ENCODE measurements around the gene SNX15.
A peak's percentile ranks its signal among the peaks of the same experiment; 100 is the strongest.

The SNX15 gene

DNA sequence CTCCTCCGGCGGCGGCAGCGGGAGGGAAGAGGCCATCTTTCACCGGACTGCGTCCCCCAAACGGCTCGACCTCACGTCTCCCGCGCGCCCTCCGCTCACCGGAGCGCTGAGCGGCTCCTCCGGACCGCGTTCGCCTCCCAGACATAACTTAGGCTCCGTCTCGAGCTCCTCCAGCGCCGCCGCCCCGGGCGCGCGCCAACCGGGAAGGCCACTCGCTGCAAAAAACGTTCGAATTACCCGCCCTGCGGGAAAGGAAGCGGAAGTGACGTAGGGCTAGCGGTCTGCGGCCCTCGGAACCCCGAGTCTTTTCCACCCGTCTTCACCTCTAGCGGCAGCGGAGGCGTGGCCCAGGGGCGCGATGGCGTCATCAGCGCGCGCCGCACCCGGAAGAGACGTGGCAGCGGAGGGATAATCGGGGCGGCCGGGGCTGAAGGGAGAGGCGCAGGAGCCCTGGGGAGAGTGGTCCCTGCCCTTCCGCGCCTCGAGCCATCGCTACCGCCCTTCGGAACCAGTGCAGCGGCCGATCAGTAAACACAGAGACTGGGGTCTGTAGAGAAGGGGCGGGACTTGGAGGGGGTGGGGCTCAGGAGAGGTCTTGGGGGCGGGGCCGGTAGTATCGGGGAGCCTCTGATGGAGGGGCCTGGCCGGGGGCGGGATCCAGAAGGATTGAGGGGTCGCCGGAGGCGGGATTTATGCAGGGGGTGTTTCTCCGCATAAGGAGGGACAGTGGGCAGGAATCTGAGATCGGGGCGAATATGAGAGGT is 56.8 kb downstream of the SNX15 start, which contains the start of the genes CDCA5 and ZFPL1:
Gene CDCA5, minus strand, starts transcription at position 207 of the 764 bp plus-strand sequence. Its CDS starts 62 bp downstream, at position 145.
Gene ZFPL1, plus strand, starts transcription at position 389 of the 764 bp plus-strand sequence. CDS start 477 bp downstream, outside the sequence.
- DNase-seq: peak; percentile 60 to 97 (median 91)

DNA sequence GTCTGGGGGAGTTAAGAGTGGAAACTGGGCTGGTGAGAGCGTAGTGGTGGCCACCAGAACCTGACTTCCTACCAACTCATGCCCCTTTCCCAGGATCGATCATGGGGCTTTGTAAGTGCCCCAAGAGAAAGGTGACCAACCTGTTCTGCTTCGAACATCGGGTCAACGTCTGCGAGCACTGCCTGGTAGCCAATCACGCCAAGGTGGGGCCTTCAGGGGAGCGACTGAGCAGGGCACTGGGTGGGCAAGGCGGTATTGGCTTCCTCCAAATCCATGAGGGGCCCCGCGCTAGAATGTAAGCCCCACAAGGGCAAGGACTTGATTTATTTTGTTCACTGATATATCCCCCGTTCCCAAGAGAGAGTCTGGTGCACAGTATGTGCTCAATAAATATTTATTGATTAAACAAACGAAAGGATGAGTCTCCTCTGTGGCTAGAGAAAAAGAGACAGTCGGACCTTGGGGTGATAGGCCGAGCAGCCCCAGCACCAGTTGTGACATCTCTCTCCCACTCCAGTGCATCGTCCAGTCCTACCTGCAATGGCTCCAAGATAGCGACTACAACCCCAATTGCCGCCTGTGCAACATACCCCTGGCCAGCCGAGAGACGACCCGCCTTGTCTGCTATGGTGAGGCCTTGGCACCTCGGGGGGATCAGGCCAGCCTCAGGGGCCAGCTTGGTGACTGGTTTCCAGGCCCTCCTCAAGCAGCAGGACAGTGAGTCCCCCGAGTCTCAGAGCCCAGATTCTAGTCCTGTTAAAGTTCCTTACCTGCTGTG is 57.5 kb downstream of the SNX15 start:
- no peak for DNase-seq

DNA sequence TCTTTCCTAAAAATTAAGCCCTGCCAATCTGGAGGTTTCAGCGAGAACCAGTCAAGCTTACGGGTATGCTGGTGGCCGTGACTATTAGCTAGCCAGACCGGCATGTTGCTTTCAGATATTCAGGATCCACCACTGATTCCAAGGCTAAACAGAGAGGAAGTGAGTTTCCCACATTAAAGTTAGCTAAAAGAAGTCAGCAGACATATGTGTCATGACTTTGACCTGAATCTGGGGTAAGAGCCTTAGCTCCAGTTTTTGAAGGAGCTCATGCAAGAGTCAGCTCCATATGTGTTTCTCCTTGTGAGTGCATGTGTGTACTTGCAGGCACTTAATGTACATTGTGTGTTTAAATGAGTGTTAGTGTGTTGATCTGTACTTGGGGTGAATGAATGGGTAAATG is 58.2 kb downstream of the SNX15 start:
- no peak for DNase-seq

DNA sequence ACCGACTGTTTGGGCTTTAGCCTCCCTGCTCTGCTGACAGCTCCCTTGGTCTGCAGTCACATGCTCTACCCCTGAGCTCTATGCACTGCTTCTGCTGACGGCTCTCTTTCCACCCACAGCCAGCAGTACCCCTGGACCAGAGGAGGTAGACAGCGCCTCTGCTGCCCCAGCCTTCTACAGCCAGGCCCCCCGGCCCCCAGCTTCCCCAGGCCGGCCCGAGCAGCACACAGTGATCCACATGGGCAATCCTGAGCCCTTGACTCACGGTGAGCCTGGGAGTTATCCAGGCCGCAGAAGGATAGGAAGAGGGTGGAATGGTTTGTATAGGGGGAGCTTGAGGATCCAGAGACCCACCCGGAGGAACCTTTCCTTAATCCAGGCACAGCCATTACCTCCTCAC is 59.6 kb downstream of the SNX15 start:
- DNase-seq: no peak

DNA sequence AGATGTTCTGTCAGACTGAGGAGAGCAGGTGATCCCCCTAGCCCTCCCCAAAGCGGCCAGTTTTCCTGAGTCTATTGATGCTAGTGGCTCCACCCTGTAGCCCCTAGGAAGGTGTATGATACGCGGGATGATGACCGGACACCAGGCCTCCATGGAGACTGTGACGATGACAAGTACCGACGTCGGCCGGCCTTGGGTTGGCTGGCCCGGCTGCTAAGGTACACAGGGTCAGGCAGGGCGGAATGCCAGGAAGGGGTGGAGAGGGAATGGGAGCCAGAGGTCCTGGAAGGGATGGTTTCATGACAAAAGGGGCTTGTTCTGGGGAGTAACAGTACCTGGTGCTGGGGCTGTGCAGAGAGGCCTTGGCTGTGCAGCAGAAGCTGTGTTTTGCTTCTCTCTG is 60.0 kb downstream of the SNX15 start:
- no peak for DNase-seq

DNA sequence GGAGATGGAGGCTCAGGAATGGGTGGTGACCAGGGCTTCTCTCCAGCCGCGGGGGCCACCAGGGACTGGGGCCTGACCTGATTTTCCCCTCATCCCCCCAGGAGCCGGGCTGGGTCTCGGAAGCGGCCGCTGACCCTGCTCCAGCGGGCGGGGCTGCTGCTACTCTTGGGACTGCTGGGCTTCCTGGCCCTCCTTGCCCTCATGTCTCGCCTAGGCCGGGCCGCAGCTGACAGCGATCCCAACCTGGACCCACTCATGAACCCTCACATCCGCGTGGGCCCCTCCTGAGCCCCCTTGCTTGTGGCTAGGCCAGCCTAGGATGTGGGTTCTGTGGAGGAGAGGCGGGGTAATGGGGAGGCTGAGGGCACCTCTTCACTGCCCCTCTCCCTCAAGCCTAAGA is 60.6 kb downstream of the SNX15 start:
- DNase-seq: no peak

DNA sequence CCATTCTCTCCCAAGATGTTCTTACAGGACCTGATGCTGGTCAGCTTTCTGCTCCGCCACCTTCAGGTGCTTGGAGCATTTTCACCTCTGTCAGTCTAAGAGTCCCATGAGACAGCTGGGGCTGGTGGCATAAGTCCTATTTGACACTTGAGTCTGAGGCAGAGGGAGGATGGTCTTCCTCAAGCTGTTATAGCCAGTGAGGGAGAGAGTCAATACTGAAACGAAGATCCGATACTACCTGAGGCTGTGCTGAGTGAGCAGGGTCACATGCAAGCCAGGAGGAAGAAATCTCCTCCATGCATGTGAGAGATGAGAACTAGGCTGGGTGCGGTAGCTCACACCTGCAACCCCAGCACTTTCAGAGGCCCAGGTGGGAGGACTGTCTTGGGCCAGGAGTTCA is 62.4 kb downstream of the SNX15 start:
- no peak for DNase-seq

All from amygdala (tissue), 56 donors.